ENCODE data around the gene HBG1.

Gene HBG1

DNA sequence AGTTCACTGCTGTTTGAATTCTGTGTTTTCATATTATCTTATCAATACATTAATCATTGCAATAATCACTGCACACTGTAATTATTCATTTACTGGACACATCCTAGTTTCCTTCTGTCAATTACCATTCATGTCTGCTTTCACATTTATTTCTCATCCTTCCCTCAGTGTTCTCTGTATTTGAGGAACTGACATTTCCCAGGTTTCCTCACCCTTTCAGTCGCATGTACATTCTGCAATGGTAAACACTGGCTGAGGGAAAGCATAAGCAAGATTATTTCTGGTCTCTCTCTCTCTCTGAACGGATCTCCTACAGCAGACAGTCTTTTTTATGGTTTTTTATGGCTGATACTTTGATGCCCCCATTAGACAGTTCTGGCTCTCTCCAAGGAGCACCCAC, 11.2 kb downstream of the HBG1 start:
- TF ChIP-seq TAF1 (IDR thresholded peaks at IDR 0.05; ENCODE audit: borderline replicate concordance, insufficient read depth, low read length) (no peak), FOXP2 (optimal IDR thresholded peaks at IDR 0.05; ENCODE audit: borderline replicate concordance, extremely low read depth, extremely low read length, insufficient read depth) (no peak), POLR2AphosphoS5 (IDR thresholded peaks at IDR 0.05; ENCODE audit: low read depth, low read length) (no peak), SIN3A (IDR thresholded peaks at IDR 0.05; ENCODE audit: borderline replicate concordance, insufficient read depth, low read length) (no peak)
- TF ChIP-seq, protein P1, sequence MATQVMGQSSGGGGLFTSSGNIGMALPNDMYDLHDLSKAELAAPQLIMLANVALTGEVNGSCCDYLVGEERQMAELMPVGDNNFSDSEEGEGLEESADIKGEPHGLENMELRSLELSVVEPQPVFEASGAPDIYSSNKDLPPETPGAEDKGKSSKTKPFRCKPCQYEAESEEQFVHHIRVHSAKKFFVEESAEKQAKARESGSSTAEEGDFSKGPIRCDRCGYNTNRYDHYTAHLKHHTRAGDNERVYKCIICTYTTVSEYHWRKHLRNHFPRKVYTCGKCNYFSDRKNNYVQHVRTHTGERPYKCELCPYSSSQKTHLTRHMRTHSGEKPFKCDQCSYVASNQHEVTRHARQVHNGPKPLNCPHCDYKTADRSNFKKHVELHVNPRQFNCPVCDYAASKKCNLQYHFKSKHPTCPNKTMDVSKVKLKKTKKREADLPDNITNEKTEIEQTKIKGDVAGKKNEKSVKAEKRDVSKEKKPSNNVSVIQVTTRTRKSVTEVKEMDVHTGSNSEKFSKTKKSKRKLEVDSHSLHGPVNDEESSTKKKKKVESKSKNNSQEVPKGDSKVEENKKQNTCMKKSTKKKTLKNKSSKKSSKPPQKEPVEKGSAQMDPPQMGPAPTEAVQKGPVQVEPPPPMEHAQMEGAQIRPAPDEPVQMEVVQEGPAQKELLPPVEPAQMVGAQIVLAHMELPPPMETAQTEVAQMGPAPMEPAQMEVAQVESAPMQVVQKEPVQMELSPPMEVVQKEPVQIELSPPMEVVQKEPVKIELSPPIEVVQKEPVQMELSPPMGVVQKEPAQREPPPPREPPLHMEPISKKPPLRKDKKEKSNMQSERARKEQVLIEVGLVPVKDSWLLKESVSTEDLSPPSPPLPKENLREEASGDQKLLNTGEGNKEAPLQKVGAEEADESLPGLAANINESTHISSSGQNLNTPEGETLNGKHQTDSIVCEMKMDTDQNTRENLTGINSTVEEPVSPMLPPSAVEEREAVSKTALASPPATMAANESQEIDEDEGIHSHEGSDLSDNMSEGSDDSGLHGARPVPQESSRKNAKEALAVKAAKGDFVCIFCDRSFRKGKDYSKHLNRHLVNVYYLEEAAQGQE (IDR thresholded peaks at IDR 0.05; ENCODE audit: insufficient read depth in 1 of 2, low read depth in 2 of 2, low read length in 2 of 2): no peak

GRCh38 chr11:5237420-5237819, 12.2 kb downstream of the HBG1 start:
- TF ChIP-seq FOXP2 (optimal IDR thresholded peaks at IDR 0.05; ENCODE audit: borderline replicate concordance, extremely low read depth, extremely low read length, insufficient read depth) (no peak), POLR2AphosphoS5 (IDR thresholded peaks at IDR 0.05; ENCODE audit: low read depth, low read length) (no peak), SIN3A (IDR thresholded peaks at IDR 0.05; ENCODE audit: borderline replicate concordance, insufficient read depth, low read length) (no peak)

- TF ChIP-seq SIN3A (IDR thresholded peaks at IDR 0.05; ENCODE audit: borderline replicate concordance, insufficient read depth, low read length) (no peak), TAF1 (IDR thresholded peaks at IDR 0.05; ENCODE audit: borderline replicate concordance, insufficient read depth, low read length) (no peak)
These were observed 14.1 kb downstream of the HBG1 start for GRCh38 chr11:5235364-5236095.

DNA sequence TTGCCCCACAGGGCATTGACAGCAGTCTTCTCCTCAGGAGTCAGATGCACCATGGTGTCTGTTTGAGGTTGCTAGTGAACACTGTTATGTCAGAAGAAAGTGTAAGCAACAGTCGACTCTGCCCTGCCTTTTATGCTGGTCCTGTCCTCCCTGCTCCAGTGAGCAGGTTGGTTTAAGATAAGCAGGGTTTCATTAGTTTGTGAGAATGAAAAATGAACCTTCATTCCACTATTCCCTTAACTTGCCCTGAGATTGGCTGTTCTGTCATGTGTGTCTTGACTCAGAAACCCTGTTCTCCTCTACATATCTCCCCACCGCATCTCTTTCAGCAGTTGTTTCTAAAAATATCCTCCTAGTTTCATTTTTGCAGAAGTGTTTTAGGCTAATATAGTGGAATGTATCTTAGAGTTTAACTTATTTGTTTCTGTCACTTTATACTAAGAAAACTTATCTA, 15.2 kb downstream of the HBG1 start, which contains the start of gene HBD:
TSS of gene HBD (minus strand) at position 103 of the 454 bp plus-strand sequence. CDS start at position 53, 50 bp downstream.
- TF ChIP-seq, protein P1 (IDR thresholded peaks at IDR 0.05; ENCODE audit: insufficient read depth in 1 of 2, low read depth in 2 of 2, low read length in 2 of 2): no peak
- TF ChIP-seq POLR2AphosphoS5 (IDR thresholded peaks at IDR 0.05; ENCODE audit: low read depth, low read length) (no peak), FOXP2 (optimal IDR thresholded peaks at IDR 0.05; ENCODE audit: borderline replicate concordance, extremely low read depth, extremely low read length, insufficient read depth) (no peak), SIN3A (IDR thresholded peaks at IDR 0.05; ENCODE audit: borderline replicate concordance, insufficient read depth, low read length) (no peak), TAF1 (IDR thresholded peaks at IDR 0.05; ENCODE audit: borderline replicate concordance, insufficient read depth, low read length) (no peak)

DNA sequence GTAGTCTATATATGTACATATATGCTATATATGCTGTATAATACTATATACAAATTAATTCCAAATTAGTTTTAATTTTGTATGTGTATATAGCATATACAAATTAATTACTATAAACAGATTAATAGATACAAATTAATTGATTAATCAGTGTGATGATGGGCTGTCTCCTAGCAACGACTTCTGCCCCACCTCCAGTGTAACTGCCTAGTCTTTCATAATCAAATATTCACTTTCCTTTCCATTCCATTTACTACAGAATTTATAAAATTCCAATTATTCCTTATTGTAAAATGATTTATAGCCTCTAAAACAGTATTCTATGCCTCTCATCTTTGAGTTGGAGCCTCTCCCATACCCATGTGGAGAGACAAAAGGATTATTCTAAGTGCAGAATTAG, 16.4 kb downstream of the HBG1 start:
- TF ChIP-seq FOXP2 (optimal IDR thresholded peaks at IDR 0.05; ENCODE audit: borderline replicate concordance, extremely low read depth, extremely low read length, insufficient read depth): no peak
- TF ChIP-seq, protein P1 (IDR thresholded peaks at IDR 0.05; ENCODE audit: insufficient read depth in 1 of 2, low read depth in 2 of 2, low read length in 2 of 2): no peak
- TF ChIP-seq POLR2AphosphoS5 (IDR thresholded peaks at IDR 0.05; ENCODE audit: low read depth, low read length): no peak
- TF ChIP-seq TAF1 (IDR thresholded peaks at IDR 0.05; ENCODE audit: borderline replicate concordance, insufficient read depth, low read length): no peak
- no peak for TF ChIP-seq SIN3A (IDR thresholded peaks at IDR 0.05; ENCODE audit: borderline replicate concordance, insufficient read depth, low read length)

DNA sequence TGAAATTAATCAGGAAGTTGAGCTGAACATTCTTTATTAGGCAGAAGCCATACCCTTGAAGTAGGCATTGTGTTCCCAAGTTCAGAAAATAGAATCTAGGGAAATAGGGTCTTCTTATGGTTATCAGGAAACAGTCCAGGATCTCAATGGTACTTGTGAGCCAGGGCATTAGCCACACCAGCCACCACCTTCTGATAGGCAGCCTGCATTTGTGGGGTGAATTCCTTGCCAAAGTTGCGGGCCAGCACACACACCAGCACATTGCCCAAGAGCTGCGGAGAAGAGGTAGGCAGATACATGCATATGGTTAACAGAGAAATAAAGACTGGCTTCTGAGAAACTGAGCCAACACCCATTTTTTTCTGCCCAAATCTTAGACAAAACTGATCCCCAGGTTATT, 16.8 kb downstream of the HBG1 start:
- TF ChIP-seq FOXP2 (optimal IDR thresholded peaks at IDR 0.05; ENCODE audit: borderline replicate concordance, extremely low read depth, extremely low read length, insufficient read depth) (no peak), POLR2AphosphoS5 (IDR thresholded peaks at IDR 0.05; ENCODE audit: low read depth, low read length) (no peak), TAF1 (IDR thresholded peaks at IDR 0.05; ENCODE audit: borderline replicate concordance, insufficient read depth, low read length) (no peak), SIN3A (IDR thresholded peaks at IDR 0.05; ENCODE audit: borderline replicate concordance, insufficient read depth, low read length) (no peak)
- TF ChIP-seq, protein P1 (IDR thresholded peaks at IDR 0.05; ENCODE audit: insufficient read depth in 1 of 2, low read depth in 2 of 2, low read length in 2 of 2): no peak

Measured in PFSK-1 (cell line).